Activated CD8-positive, alpha-beta memory T cell treated with anti-CD3 and anti-CD28 coated beads, Interleukin-2, amount 10 ng/mL, durations not matched to agents 7 days and 5 days (primary cell): Measurements from ENCODE around the gene USP7. TPM values are rescaled to one million over a fixed set of nuclear protein-coding genes. Genes with fewer than 3 reads are reported as not detected.

Experiments used
- ATAC-seq: fragments of 150-1000 bp; cut with Tn5 transposase; one replicate; pipeline ENCODE4 v1.10.0; 2021; ENCODE audit warnings: moderate library complexity
- CTCF ChIA-PET: fragments of 350-600 bp; sonication (Branson Sonifier 250); formaldehyde crosslinking; loops from one replicate; lab custom pipeline; 2021; ENCODE audit warnings: antibody characterized with exemption; lab: Charles Lee
- DNase-seq: peaks from one replicate; pipeline ENCODE4 v3.0.0-alpha.2; 2020
- H3K27ac Mint-ChIP-seq: one replicate; pipeline ENCODE4 v1.8.0; 2021; ENCODE audit warnings: mild to moderate bottlenecking, mixed read lengths
- H3K27me3 Mint-ChIP-seq: one replicate; pipeline ENCODE4 v1.8.0; 2021; ENCODE audit warnings: mixed read lengths
- H3K36me3 Mint-ChIP-seq: one replicate; pipeline ENCODE4 v1.8.0; 2021; ENCODE audit warnings: mild to moderate bottlenecking, mixed read lengths
- H3K4me1 Mint-ChIP-seq: one replicate; pipeline ENCODE4 v1.8.0; 2021; ENCODE audit warnings: mixed read lengths
- H3K4me3 Mint-ChIP-seq: one replicate; pipeline ENCODE4 v1.8.0; 2021; ENCODE audit warnings: mild to moderate bottlenecking, moderate library complexity, mixed read lengths
- H3K9me3 Mint-ChIP-seq: one replicate; pipeline ENCODE4 v1.8.0; 2022; ENCODE audit warnings: low read depth, mixed read lengths
- total RNA-seq, 2 experiments: library from RNA; stranded (reverse); gene quantifications; one replicate each; pipeline ENCODE4 v1.2.3, GENCODE V29; 2021

USP7 gene
- total RNA-seq, 2 experiments from 2014 or later: 159 to 179 TPM

DNA sequence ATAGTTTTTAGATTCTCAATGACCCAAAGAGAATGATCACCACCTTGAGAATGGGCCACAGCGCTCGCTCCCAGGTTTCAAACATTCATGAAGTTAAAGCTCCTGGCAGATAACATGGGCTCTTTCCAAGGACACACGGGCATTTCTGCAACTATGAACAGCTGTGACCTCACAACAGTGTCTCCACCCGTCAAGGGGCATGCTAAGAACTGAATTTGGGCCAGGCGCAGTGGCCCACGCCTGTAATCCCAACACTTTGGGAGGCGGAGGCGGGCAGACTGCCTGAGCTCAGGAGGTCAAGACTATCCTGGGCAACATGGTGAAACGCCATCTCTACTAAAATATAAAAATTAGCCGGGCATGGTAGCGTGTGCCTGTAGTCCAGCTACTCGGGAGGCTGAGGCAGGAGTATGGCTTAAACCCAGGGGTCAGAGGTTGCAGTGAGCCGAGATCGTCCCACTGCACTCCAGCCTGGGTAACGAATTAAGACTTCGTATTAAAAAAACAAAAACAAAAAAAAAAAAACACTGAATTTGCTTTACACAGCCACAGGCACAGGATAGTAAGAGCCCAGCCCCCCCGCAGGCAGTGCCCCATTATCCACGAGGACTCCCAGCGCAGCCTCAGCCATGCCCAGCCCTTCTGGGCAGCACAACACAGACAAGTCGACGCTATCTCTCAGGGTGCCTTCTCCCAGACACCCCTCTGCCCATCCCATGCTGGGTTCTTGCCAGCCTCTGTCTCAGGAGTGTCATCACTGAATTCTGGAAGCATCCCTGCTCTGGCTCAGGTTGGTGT lies 7.2 kb downstream of the USP7 start:
- Mint-ChIP-seq H3K9me3 (no peaks in the 10 kb centered on the region), H3K27ac (peak overlapping the region; percentile 28), H3K4me3 (no peak overlapping the region), H3K27me3 (no peaks in the 10 kb centered on the region), H3K4me1 (peaks cover 87% of the 10 kb centered on the region), H3K36me3 (peaks cover 3% of the 10 kb centered on the region)
- CTCF ChIA-PET: no interaction called here
- ATAC-seq: no peak
- DNase-seq: no peak

DNA sequence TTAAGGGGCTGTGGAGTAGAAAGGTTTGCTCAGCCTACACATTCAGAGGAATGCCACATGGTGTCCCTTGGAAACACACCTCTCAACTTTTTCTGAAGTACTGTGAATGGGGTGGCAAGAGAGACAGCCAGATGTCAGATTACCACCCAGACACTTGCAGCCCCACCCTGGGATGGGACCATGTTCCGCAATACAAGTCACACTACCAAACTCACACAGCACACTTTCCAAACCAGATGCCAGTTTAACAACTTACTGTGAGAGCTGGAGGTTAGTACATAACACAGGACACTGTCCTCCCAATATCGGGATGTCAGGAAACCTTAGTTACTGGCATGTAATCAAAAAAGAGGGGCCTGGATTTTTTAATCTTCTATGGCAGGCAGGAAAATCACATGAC lies 7.9 kb downstream of the USP7 start:
- Mint-ChIP-seq H3K36me3 (peaks cover 2% of the 10 kb centered on the region), H3K27ac (peak overlapping the region; percentile 30), H3K9me3 (no peaks in the 10 kb centered on the region), H3K4me1 (peaks cover 88% of the 10 kb centered on the region), H3K27me3 (no peaks in the 10 kb centered on the region), H3K4me3 (no peak overlapping the region)
- ATAC-seq (no peak), DNase-seq (no peak)
- CTCF ChIA-PET: no interaction called here

DNA sequence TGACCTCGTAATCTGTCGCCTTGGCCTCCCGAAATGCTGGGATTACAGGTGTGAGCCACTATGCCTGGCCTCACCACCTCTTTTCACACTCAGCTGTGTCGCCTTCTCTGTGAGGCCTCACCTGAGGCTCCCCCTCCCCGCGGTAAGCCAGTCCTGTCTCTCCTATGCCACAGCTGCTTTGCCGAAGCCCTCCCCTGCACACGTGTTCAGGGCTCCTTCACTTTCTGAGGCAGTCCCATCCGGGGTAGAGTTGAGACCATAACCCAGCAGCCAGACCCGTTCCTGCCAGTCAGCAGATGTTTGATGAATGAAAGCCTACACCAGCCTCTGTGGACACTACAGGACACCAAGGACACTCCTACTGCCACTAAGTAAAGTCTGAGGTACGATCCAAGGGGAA lies 10.6 kb downstream of the USP7 start:
- H3K36me3 Mint-ChIP-seq: peaks cover 2% of the 10 kb centered on the region
- no peaks in the 10 kb centered on the region for H3K27me3 Mint-ChIP-seq
- no peaks in the 10 kb centered on the region for H3K9me3 Mint-ChIP-seq
- DNase-seq: no peak
- H3K27ac Mint-ChIP-seq: no peak overlapping the region
- H3K4me3 Mint-ChIP-seq: no peak overlapping the region
- peaks cover 85% of the 10 kb centered on the region for H3K4me1 Mint-ChIP-seq
- CTCF ChIA-PET: no interaction called here
- ATAC-seq: no peak

DNA sequence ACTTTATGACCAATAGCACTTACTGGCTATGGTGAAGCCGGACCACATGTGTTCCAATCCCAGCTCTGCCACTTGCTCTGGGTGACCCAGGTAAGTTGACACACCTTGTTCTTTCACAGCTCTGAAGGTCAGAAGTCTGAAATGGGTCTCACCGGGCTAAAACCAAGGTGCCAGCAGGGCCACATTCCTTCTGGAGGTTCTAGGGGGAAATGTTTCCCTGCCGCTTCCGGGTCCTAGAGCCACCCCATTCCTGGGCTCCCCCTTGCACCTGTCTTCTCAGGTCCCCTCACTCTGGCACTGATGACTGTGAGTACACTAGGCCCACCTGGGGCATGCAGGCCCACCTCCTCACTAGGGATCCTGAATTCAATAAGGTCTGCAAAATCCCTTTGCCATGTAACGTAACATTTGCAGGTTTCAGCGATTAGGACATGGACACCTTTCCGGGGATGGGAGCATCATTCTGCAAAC lies 11.4 kb downstream of the USP7 start:
- CTCF ChIA-PET: interaction anchor here (7.2 kb wide), 1 partner anchor 17 kb away, joined by 51 read pairs; no protein-coding TSS in a partner anchor
- no peak overlapping the region for H3K4me3 Mint-ChIP-seq
- peaks cover 2% of the 10 kb centered on the region for H3K36me3 Mint-ChIP-seq
- ATAC-seq: no peak
- no peak for DNase-seq
- peaks cover 86% of the 10 kb centered on the region for H3K4me1 Mint-ChIP-seq
- no peaks in the 10 kb centered on the region for H3K9me3 Mint-ChIP-seq
- no peak overlapping the region for H3K27ac Mint-ChIP-seq
- H3K27me3 Mint-ChIP-seq: no peaks in the 10 kb centered on the region

DNA sequence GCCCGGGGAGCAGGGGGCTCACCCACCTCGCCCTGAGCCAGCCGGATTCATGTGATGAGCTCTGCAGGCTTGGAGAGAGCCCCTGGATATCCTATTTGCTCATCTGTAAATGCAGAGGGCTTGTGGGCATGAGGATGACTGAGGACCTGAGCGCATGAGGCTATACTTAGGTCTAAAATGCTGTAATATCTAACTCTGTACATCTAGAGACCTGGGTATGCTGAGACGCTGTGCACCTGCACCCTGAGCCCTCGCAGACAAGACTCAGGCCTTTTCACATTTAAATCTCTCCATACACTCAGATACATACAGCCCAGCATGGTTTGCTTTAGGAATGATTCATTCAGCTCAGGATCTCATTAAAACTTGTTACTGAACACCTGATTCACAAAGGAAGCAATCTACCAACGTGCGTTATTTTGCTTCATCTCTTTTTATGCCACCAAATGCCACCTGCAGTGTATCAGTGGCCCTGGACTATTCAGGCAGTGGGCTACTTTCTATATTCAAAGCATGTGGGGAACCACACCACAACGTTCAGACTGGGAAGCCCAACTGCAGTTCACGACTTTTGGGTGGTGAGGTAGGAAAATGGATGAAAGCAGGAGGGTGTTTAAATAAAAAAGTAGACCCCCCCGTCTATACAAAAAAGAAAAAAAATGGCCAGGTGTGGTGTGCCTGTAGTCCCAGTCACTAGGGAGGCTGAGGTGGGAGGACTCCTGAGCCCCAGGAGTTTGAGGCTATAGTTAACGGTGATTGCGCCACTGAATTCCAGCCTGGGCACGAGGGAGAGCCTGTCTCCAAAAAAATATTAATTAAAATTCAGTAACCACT lies 12.0 kb downstream of the USP7 start:
- H3K36me3 Mint-ChIP-seq: peaks cover 2% of the 10 kb centered on the region
- H3K4me3 Mint-ChIP-seq: no peak overlapping the region
- CTCF ChIA-PET: interaction anchor here (7.2 kb wide), 1 partner anchor 16 kb away, joined by 51 read pairs; no protein-coding TSS in a partner anchor
- H3K9me3 Mint-ChIP-seq: no peaks in the 10 kb centered on the region
- H3K27me3 Mint-ChIP-seq: no peaks in the 10 kb centered on the region
- H3K27ac Mint-ChIP-seq: peak overlapping the region; percentile 33
- no peak for ATAC-seq
- no peak for DNase-seq
- peaks cover 83% of the 10 kb centered on the region for H3K4me1 Mint-ChIP-seq

DNA sequence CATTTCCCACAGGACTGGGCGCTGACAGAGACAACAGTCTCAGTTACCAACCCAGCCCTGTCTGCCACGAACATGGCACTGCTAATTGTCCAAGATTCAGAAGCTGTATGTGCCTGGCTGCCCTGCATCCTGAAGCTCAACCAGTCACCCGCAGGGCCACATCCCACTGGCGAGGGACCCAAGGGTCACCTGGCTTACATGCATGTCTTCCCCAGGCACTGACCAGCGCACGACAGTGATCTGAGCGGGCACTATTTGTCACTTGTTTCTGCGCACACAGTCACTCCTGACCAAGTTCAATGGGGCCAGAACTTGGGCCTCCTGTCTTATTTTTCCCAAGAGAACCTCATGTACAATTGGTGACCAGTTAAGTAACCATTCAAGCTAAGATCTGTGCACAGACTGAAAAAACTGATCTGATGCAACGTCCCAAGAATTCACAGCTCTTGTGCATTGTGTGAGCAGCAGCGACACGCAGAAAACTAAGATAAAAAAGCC lies 13.1 kb downstream of the USP7 start:
- H3K36me3 Mint-ChIP-seq: peaks cover 6% of the 10 kb centered on the region
- H3K9me3 Mint-ChIP-seq: no peaks in the 10 kb centered on the region
- H3K4me1 Mint-ChIP-seq: peaks cover 81% of the 10 kb centered on the region
- H3K4me3 Mint-ChIP-seq: no peak overlapping the region
- no peak overlapping the region for H3K27ac Mint-ChIP-seq
- ATAC-seq (no peak), DNase-seq (no peak)
- CTCF ChIA-PET: interaction anchor here (1.4 to 7.2 kb wide), 2 partner anchors 11 to 15 kb away, joined by 3 to 51 read pairs; no protein-coding TSS in a partner anchor
- H3K27me3 Mint-ChIP-seq: no peaks in the 10 kb centered on the region

DNA sequence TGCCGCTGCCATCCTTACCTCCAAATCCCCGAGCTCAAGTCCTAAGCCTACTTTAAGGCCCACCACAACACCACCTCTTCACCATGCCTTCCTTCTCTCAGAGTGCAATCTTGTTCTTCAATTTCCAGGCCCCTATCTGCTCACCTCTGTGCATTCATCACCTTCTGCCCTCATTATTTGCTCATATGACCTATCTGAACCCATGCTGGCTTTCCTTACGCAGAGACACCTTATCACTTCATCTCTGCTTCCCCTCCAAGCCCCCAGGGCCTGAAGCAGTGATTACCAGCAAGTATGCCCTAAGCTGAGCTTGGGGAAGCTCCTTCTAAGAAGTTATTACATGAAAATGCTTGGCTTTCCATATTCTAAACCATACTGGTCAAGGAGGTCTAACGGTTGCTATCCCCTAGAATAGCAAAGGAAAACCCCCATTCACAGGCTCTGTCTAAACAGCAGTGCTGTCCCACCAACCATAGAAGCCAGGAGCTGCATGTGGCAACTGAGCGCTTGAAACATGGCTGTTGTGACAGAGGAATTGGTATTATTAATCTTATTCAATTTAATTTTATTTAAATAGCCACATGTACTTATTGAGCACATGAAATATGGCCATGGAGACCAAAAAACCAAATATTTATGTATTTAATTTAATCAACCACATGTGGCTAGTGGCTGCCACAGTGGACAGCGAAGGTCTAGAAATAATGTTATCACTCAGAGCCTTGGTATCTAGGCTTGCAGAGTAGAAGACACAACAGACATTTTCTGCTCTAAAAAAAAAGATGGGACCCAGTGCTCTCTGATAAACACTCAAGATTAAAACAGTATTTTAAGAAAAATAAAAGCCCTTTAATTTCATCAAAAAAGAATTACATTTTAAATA lies 13.9 kb downstream of the USP7 start:
- CTCF ChIA-PET: interaction anchor here (1.4 to 7.2 kb wide), 3 partner anchors 10 to 15 kb away, joined by 3 to 51 read pairs (median 5); no protein-coding TSS in a partner anchor
- ATAC-seq: peak; percentile 38
- H3K9me3 Mint-ChIP-seq: no peaks in the 10 kb centered on the region
- H3K4me3 Mint-ChIP-seq: peak overlapping the region; percentile 32
- peaks cover 83% of the 10 kb centered on the region for H3K4me1 Mint-ChIP-seq
- peak overlapping the region; percentile 61 for H3K27ac Mint-ChIP-seq
- no peaks in the 10 kb centered on the region for H3K27me3 Mint-ChIP-seq
- H3K36me3 Mint-ChIP-seq: peaks cover 6% of the 10 kb centered on the region
- no peak for DNase-seq

DNA sequence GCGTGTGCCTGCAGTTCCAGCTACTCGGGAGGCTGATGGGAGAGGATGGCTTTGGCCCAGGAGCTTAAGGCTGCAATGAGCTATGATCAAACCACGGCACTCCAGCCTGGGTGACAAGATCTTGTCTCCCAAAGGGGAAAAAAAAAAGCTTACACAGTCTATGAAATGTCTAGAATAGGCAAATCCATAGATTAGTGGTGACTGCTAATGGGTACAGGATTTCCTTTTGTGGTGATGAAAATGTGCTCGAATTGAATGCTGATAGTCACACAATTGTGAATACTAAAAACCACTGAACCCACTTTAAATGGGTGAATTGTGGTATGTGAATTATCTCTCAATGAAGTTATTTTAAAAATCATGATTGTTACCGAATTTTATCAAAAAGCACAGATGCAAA lies 14.9 kb downstream of the USP7 start:
- CTCF ChIA-PET: interaction anchor here (0.8 to 7.2 kb wide), 7 partner anchors 8 to 186 kb away, joined by 3 to 51 read pairs (median 3); partner anchors contain the start of gene USP7
- Mint-ChIP-seq H3K36me3 (peaks cover 3% of the 10 kb centered on the region), H3K4me3 (peak overlapping the region; percentile 2)

DNA sequence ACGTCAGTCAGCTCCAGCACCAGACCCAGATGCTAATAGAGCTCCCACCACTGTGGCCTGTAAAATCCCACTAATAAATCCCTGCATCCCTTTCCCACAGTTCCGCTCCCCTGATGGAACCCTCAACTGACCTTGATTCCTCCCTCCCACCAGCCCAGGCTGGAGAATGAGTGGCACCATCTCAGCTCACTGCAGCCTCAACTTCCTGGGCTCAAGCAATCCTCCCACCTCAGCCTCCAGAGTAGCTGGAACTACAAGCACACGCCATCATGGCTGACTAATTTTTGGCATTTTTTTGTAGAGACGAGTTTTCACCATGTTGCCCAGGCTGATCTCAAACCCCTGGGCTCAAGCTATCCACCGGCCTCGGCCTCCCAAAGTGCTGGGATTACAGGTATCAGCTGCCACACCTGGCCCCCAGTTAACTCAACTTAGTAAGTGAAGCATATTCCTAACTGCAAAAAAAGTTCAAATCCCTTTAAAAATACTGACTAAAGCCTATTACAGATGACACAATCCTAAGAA lies 15.6 kb downstream of the USP7 start:
- ATAC-seq: no peak
- CTCF ChIA-PET: interaction anchor here (0.8 to 7.2 kb wide), 6 partner anchors 8 to 187 kb away, joined by 3 to 51 read pairs (median 3); partner anchors contain the start of gene USP7
- peaks cover 3% of the 10 kb centered on the region for H3K36me3 Mint-ChIP-seq
- H3K4me3 Mint-ChIP-seq: no peak overlapping the region
- no peaks in the 10 kb centered on the region for H3K27me3 Mint-ChIP-seq
- H3K9me3 Mint-ChIP-seq: no peaks in the 10 kb centered on the region
- peaks cover 88% of the 10 kb centered on the region for H3K4me1 Mint-ChIP-seq
- H3K27ac Mint-ChIP-seq: peak overlapping the region; percentile 47
- DNase-seq: no peak

More for the DNA sequence above, 14.9 kb downstream of the USP7 start:
- H3K9me3 Mint-ChIP-seq: no peaks in the 10 kb centered on the region
- peaks cover 85% of the 10 kb centered on the region for H3K4me1 Mint-ChIP-seq
- peak overlapping the region; percentile 61 for H3K27ac Mint-ChIP-seq
- no peak for DNase-seq
- peak; percentile 31 for ATAC-seq
- no peaks in the 10 kb centered on the region for H3K27me3 Mint-ChIP-seq

DNA sequence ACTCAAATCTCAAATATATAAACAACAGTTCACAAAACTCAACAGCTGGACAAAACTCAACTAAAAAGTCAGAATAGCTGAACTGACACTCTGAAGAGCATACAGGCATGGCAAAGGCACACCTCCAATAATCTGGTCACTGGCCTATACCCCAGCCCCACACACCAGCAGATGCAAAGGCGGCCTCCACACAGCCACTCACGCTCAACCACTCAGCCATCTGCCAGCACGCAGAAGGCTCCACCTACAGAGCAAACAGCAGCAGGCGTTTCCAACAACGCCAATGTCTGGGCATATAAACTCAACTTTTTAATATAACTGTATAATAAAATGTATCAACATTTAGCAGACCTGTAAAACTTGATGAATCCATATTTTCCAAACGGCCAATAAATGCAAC lies 17.2 kb downstream of the USP7 start:
- Mint-ChIP-seq H3K4me3 (no peak overlapping the region), H3K4me1 (peaks cover 79% of the 10 kb centered on the region), H3K36me3 (peaks cover 3% of the 10 kb centered on the region), H3K27ac (no peak overlapping the region), H3K27me3 (no peaks in the 10 kb centered on the region), H3K9me3 (no peaks in the 10 kb centered on the region)
- no peak for DNase-seq
- no peak for ATAC-seq
- CTCF ChIA-PET: interaction anchor here (7.2 kb wide), 1 partner anchor 11 kb away, joined by 51 read pairs; no protein-coding TSS in a partner anchor

DNA sequence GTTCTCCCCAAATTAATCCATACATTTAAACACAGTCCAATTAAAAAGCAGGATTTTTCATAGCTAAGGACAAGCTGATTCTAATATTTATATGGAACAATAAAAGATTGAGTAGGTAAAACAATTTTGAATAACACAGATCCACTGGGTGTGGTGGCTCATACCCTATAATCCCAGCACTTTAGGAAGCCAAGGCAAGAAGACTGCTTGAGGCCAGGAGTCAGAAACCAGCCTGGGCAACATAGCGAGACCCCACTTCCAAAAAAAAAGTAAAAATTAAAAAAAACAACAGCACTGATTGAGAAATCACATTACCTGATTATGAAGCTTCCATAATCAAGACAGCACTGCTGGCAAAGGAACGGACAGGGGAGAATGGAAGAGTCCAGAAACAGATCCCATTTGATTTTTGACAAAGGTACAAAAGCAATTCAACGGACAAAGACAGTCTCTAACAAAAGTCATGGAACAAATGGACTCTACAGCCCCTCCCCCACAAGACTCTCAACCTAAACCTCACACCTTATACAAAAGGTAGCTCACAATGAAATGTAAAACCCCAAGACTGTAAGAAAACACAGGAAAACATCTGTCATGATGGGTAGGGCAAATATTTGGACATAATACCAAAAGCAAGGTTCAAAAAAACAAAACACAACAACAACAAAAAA lies 17.9 kb downstream of the USP7 start:
- H3K4me3 Mint-ChIP-seq: no peak overlapping the region
- DNase-seq (no peak), ATAC-seq (no peak)
- H3K36me3 Mint-ChIP-seq: peaks cover 3% of the 10 kb centered on the region
- peaks cover 73% of the 10 kb centered on the region for H3K4me1 Mint-ChIP-seq
- no peaks in the 10 kb centered on the region for H3K27me3 Mint-ChIP-seq
- no peak overlapping the region for H3K27ac Mint-ChIP-seq
- CTCF ChIA-PET: interaction anchor here (7.2 kb wide), 1 partner anchor 11 kb away, joined by 51 read pairs; no protein-coding TSS in a partner anchor
- no peaks in the 10 kb centered on the region for H3K9me3 Mint-ChIP-seq
